ENCODE data around the gene SSC5D. TPM values are rescaled to one million over a fixed set of nuclear protein-coding genes. Genes with fewer than 3 reads are reported as not detected.

Gene SSC5D
- total RNA-seq, 1 experiment from 2014 or later = 0.34 TPM

- no peak for DNase-seq (ENCODE audit: low read depth)
Measured at GRCh38 chr19:55554741-55555152, 66.5 kb downstream of the SSC5D start.

- DNase-seq (ENCODE audit: low read depth) = no peak
Measured at GRCh38 chr19:55559684-55560083, 71.4 kb downstream of the SSC5D start.

- no peak for DNase-seq (ENCODE audit: low read depth)
Measured at GRCh38 chr19:55563261-55563690, 75.0 kb downstream of the SSC5D start.

GRCh38 chr19:55566823-55567222, 78.6 kb downstream of the SSC5D start:
- no peak for DNase-seq (ENCODE audit: low read depth)

GRCh38 chr19:55567708-55568328, 79.6 kb downstream of the SSC5D start:
- no peak for DNase-seq (ENCODE audit: low read depth)

Other genes with a start within 250 kb of the SSC5D start
- 57.1 and 61.4 TPM in 2 replicates for gene PPP6R1, start 229.4 kb upstream of the SSC5D start, total RNA-seq (2014; rRNA removed)
- 45.7 and 49.8 TPM in 2 replicates for gene HSPBP1, start 208.3 kb upstream of the SSC5D start, total RNA-seq (2014; rRNA removed)
- 5.7 and 10.8 TPM in 2 replicates for gene BRSK1, start 204.4 kb upstream of the SSC5D start, total RNA-seq (2014; rRNA removed)
- not detected in 2 replicates for gene TMEM150B, start 163.1 kb upstream of the SSC5D start, total RNA-seq (2014; rRNA removed)
- 14.8 and 16.9 TPM in 2 replicates for gene KMT5C, start 148.6 kb upstream of the SSC5D start, total RNA-seq (2014; rRNA removed)
- gene COX6B2, start 133.7 kb upstream of the SSC5D start, total RNA-seq (2014; rRNA removed) = not detected in 2 replicates
- gene GARIN5B, start 125.2 kb upstream of the SSC5D start, total RNA-seq (2014; rRNA removed) = not detected in 2 replicates
- gene IL11, start 118.0 kb upstream of the SSC5D start, total RNA-seq (2014; rRNA removed) = 1.7 and 2.1 TPM in 2 replicates
- not detected in 2 replicates for gene TMEM190, start 111.6 kb upstream of the SSC5D start, total RNA-seq (2014; rRNA removed)
- gene TMEM238, start 104.1 kb upstream of the SSC5D start, total RNA-seq (2014; rRNA removed) = 0.32 TPM in 1 of 2 replicates, not detected in the other
- gene RPL28, start 102.5 kb upstream of the SSC5D start, total RNA-seq (2014; rRNA removed) = 306 and 535 TPM in 2 replicates
- 254 and 267 TPM in 2 replicates for gene UBE2S, start 80.6 kb upstream of the SSC5D start, total RNA-seq (2014; rRNA removed)
- 0.06 TPM in 1 of 2 replicates, not detected in the other for gene SHISA7, start 45.1 kb upstream of the SSC5D start, total RNA-seq (2014; rRNA removed)
- 89.8 and 90.2 TPM in 2 replicates for gene ISOC2, start 26.8 kb upstream of the SSC5D start, total RNA-seq (2014; rRNA removed)
- not detected in 2 replicates for gene C19orf85, start 23.7 kb upstream of the SSC5D start, total RNA-seq (2014; rRNA removed)
- 2.7 and 9.2 TPM in 2 replicates for gene ZNF628, start 11.8 kb upstream of the SSC5D start, total RNA-seq (2014; rRNA removed)
- gene NAT14, start 3.2 kb upstream of the SSC5D start, total RNA-seq (2014; rRNA removed) = 23.7 and 25.8 TPM in 2 replicates
- gene SBK2, start 48.7 kb downstream of the SSC5D start, total RNA-seq (2014; rRNA removed) = 0.71 and 1.5 TPM in 2 replicates
- 0.17 and 0.26 TPM in 2 replicates for gene SBK3, start 57.1 kb downstream of the SSC5D start, total RNA-seq (2014; rRNA removed)
- 7.3 and 7.7 TPM in 2 replicates for gene ZNF579, start 92.4 kb downstream of the SSC5D start, total RNA-seq (2014; rRNA removed)
- gene FIZ1, start 111.1 kb downstream of the SSC5D start, total RNA-seq (2014; rRNA removed) = 4.7 and 7.4 TPM in 2 replicates
- gene ZNF524, start 111.9 kb downstream of the SSC5D start, total RNA-seq (2014; rRNA removed) = 13.4 and 14.0 TPM in 2 replicates
- gene ZNF865, start 117.2 kb downstream of the SSC5D start, total RNA-seq (2014; rRNA removed) = 2.2 and 3.0 TPM in 2 replicates
- gene ZNF784, start 136.1 kb downstream of the SSC5D start, total RNA-seq (2014; rRNA removed) = 3.3 and 5.5 TPM in 2 replicates
- gene ZNF580, start 152.6 kb downstream of the SSC5D start, total RNA-seq (2014; rRNA removed) = 8.7 and 15.3 TPM in 2 replicates
- 11.4 and 15.4 TPM in 2 replicates for gene ZNF581, start 155.2 kb downstream of the SSC5D start, total RNA-seq (2014; rRNA removed)
- 14.2 and 15.3 TPM in 2 replicates for gene CCDC106, start 159.8 kb downstream of the SSC5D start, total RNA-seq (2014; rRNA removed)
- gene U2AF2, start 166.6 kb downstream of the SSC5D start, total RNA-seq (2014; rRNA removed) = 168 and 174 TPM in 2 replicates
- 126 and 145 TPM in 2 replicates for gene EPN1, start 186.8 kb downstream of the SSC5D start, total RNA-seq (2014; rRNA removed)
- gene NLRP9, start 250.0 kb downstream of the SSC5D start, total RNA-seq (2014; rRNA removed) = not detected in 2 replicates